ENCODE results near the gene FAM216A. TPM values are rescaled to one million over a fixed set of nuclear protein-coding genes. Genes with fewer than 3 reads are reported as not detected.
A peak's percentile ranks its signal among the peaks of the same experiment; 100 is the strongest.
"Not testable (repeated sequence)": the region's sequence is repeated elsewhere in the genome, so short reads cannot be mapped to it uniquely, and the experiment has no call there.

FAM216A gene
- total RNA-seq, 1 experiment from 2014 or later: 46.4 TPM

GRCh38 chr12:110498984-110499706, 30.5 kb downstream of the FAM216A start:
- DNase-seq (ENCODE audit: extremely low read depth, low read depth): no peak

DNA sequence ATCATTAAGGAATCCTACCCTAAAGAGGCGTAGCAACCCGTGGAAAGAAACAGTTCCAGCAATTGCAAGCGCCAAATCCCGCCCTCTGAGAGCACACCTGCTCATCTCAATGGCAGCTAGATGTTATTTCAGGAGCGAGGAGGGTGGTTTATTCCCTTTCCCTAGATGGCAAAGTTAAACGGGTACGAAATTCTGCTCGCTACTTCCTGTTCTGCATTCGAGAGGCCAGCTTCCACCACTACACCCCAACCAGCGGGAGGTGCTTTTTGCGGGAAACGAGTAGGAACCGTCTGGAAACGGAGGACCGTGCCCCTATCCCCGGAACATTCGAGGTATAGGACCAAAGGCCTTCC, 32.7 kb downstream of the FAM216A start:
- peak; percentile 9 for DNase-seq (ENCODE audit: extremely low read depth, low read depth)

DNA sequence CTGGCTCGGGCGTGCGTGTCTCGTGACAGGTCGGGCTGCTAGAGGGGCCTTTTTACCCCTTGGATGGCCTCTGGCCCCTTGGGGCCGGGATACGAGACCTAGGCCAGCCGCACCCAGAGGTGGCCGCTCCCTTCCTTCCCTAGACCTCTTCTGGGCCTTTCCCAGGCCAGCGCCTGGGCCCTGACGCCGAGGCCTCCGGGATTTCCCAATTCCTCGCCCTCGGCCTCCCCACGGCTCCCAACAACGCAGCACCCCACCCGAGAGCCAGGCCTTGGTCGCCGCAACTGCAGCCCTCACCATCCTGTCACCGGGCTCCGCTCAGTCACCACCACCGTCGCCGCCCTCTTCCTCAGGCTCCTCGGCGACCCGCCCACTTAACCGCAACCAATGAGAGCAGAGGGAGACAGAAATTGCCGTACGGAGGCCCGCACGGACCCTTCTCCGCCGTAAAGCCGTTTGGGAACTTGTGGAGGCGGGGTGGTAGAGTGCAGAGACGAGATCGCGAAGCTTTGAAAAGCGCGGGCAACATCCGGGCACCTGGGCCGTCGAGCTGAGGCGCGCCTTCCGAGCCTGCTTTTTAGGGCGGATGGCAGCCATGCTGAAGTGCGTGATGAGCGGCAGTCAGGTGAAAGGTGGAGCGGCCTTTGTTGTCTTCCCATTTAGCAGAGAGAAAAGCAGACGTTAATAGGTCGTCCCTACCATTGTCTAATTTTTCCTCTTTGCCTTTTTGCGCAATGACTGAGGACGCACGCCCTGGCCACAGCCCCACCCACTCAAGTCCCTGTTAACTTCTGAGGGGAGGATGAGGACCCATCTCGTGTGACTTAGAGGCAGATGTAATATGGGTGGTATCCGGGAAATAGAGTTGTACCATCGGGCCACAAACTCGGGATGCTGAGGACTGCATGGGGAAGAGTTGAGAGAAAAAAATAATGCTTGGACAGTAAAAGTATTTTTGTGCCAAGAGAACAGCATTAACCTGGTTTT, 33.4 kb downstream of the FAM216A start, which contains the start of the genes RAD9B and VPS29:
Gene RAD9B (plus strand): TSS at position 580 of the 987 bp plus-strand sequence. CDS start 7 bp downstream, at position 587.
Gene VPS29 (minus strand): TSS at position 360 of the 987 bp plus-strand sequence. CDS start 60 bp downstream, at position 300.
- peak; percentile 98 for DNase-seq (ENCODE audit: extremely low read depth, low read depth)

- DNase-seq (ENCODE audit: extremely low read depth, low read depth): no peak
These were observed 34.8 kb downstream of the FAM216A start for GRCh38 chr12:110503432-110503831.

DNA sequence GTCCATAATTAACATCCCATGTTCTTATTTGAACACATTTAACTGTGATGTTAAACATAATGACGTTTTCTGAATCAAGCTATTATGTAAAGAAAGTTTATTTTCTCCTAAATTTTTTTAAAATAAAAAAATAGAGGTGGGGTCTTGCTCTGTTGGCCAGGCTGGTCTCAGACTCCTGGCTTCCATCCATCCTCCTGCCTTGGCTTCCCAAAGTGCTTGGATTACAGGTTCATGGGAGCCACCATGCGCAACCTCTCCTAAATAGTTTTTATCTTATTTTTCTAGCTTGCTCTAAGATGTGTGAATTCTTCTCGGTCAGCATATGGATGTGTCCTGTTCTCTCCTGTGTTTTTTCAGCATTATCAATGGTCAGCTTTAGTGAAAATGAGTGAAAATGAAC, 36.7 kb downstream of the FAM216A start:
- DNase-seq (ENCODE audit: extremely low read depth, low read depth): no peak

DNA sequence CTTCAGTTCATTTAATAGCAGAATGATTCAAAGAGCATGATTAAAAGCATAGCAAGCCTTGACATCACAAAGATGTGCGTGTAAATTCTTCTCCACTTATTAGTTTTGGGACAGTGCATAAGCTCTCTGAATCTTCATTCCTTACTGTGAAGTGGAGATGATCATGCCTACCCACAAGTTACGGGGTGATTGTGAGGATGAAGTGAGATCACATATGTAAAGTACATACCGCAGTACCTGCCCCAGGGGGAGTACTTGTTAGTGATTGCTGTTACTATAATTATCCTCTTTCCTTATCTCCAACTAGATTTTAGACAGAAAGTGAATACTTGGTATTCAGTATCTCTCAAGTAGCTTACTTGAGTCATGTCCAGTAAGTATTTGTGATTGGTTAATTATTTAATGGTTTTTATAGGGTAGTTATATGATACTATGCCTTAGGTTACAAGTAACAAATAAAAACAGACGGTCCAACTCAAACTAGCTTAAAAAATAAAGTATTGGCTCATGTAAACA, 39.5 kb downstream of the FAM216A start:
- DNase-seq (ENCODE audit: extremely low read depth, low read depth): no peak

- DNase-seq (ENCODE audit: extremely low read depth, low read depth): no peak
These were observed 45.2 kb downstream of the FAM216A start for GRCh38 chr12:110513842-110514241.

- no peak for DNase-seq (ENCODE audit: extremely low read depth, low read depth)
These were observed 45.7 kb downstream of the FAM216A start for GRCh38 chr12:110514363-110514762.

GRCh38 chr12:110516995-110517394, 48.4 kb downstream of the FAM216A start:
- DNase-seq (ENCODE audit: extremely low read depth, low read depth): no peak

GRCh38 chr12:110518014-110518413, 49.4 kb downstream of the FAM216A start:
- not testable (repeated sequence) for DNase-seq (ENCODE audit: extremely low read depth, low read depth)

DNA sequence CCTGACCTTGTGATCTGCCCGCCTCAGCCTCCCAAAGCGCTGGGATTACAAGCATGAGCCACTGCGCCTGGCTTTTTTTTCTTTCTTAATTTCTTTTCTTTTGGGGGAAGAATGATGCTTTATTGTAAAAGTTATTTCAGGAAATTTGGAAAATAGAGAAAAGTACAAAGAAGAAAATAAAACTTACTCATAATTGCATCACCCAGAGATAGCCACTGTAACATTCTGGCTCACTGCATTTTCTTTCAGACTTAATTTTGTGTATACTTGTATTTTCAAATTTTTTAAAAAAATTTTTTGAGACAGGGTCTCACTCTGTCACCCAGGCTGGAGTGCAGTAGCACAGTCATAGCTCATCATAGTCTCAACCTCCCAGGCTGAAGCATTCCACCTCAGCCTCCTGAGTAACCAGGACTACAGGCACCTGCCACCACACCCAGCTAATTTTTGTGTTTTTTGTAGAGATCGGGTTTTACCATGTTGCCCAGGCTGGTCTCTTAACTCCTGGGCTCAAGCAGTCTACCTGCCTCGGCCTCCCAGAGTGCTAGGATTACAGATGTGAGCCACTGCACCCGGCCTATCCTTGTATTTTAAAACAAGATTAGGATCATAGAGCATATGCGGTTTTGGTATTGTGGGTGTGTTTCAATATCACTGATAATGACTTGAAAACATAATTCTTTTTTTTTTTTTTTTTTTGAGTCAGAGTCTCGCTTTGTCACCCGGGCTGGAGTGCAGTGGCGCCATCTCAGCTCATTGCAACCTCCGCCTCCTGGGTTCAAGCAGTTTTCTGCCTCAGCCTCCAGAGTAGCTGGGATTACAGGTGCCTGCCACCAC, 52.4 kb downstream of the FAM216A start:
- DNase-seq (ENCODE audit: extremely low read depth, low read depth): not testable (repeated sequence)

- DNase-seq (ENCODE audit: extremely low read depth, low read depth): no peak
These were observed 59.7 kb downstream of the FAM216A start for GRCh38 chr12:110528277-110528839.

GRCh38 chr12:110530511-110530910, 61.9 kb downstream of the FAM216A start:
- DNase-seq (ENCODE audit: extremely low read depth, low read depth): no peak

DNA sequence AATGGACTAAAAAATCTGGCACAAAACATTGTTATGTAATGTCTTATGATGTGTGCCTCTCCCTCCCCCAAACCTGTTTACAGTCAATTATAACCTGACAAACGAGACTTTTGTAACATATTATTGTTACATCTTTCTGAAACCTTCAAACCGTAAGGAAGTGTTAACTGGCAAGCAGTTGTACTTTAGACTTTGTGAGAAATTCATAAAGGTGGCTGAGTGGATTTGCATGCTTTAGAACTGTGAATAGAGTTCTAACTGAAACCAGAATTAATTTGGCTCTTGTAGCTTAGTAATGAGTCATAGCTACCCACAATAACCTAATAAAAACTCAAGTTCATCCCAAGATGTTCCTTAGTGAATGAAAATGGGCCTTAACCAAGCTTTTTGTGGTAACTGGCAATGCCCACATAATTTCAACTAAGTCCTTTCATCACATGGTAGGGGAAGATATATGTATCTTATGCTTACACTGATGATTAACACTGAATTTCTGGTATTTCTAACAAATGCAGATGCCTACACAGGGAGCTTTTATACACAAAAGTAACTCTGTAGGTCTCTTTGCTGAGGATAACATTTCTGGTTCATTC, 63.2 kb downstream of the FAM216A start:
- no peak for DNase-seq (ENCODE audit: extremely low read depth, low read depth)

DNA sequence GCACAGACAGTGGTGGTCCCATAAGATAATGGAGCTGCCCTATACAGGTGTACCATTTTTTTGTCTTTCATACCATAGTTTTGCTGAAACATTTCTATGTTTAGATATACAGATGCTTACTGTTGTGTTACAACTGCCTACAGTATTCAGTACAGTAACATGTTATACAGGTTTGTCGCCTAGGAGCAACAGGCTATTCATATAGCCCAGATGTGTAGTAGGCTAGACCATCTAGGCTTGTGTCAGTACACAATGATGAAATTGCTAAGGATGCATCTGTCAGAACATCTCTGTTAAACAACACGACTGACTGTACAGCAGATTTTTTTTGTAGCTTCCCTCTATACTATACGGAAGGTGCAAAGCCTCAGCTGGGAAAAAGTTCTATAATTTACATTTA, 64.0 kb downstream of the FAM216A start:
- no peak for DNase-seq (ENCODE audit: extremely low read depth, low read depth)

GRCh38 chr12:110533607-110534006, 65.0 kb downstream of the FAM216A start:
- no peak for DNase-seq (ENCODE audit: extremely low read depth, low read depth)

- no peak for DNase-seq (ENCODE audit: extremely low read depth, low read depth)
These were observed 66.2 kb downstream of the FAM216A start for GRCh38 chr12:110534811-110535210.

GRCh38 chr12:110536834-110537604, 68.4 kb downstream of the FAM216A start:
- no peak for DNase-seq (ENCODE audit: extremely low read depth, low read depth)

Measured in NCI-H460 (cell line).